ENCODE measurements around the gene ATP2B2.

The ATP2B2 gene

DNA sequence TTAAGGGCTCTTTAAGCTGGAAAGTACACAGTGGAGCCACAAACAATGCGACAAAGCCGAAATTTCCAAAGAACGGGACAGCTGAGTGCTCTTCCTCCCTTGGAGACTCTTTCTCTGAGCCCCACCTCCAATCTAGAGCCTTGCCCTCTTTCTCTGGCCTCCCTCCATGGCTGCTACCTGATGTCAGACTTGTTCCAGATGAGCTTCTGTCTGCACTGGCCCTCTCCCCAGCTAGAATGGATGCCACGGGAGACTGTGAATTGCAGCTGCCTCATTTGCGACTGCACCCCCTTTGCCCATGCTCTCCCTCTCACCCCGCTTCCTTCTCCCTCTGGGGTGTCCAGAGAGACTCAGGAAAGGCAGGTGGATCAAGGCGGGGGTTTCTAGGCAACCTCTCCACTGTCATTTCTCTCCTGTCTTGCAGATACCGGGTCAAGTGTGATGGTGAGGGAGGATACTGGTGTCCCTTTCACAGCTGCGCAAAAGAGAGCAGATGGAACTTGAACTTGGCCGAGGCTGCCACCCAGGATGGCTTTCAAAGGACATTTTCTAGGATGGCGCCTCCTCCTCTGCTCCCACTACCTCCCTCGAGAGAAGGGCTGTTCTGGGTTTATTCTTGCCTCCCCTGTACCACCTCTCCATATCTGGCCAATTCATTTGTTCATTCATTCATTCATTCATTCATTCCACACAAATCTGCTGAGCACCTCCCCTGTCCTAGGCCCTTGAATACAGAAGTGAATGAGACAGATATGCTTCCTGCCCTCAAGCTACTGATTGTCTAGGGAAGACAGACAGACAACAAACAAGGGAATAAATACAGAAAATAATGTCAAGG, 12.8 kb downstream of the ATP2B2 start:
- DNase-seq = no peak

DNA sequence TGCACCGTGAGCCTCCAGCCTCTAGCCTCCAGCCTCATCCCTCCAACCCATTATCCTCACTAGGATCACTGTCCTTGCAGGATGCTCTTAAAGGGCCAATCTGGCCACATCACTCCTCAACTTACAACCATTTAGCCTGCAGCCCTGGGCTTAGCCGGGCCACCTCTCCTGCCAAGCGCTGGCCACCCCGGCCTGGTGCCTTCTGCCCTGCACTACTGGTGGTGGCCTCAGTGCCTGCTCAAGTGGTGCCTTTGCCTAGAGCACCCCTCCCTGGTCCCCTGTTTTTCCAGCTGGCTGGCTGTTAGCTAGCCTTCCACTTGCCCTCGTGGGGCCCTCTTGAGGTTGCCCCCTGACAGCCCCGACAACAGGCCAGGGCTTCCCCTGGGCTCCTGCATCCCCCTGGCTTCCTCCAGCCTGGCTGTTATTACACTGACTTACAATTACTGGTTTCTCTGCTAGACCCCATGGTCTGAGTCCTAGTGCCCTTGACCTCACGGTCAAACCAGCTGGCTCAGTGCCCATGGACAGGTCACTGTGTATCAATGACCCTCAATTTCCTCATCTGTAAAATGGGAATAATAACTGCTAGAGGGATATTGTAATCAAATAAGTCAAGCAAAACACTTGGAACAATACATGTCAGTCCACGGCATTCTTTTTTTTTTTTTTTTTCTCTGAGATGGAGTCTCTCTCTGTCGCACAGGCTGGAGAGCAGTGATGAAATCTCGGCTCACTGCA, 15.5 kb downstream of the ATP2B2 start:
- DNase-seq = no peak

DNA sequence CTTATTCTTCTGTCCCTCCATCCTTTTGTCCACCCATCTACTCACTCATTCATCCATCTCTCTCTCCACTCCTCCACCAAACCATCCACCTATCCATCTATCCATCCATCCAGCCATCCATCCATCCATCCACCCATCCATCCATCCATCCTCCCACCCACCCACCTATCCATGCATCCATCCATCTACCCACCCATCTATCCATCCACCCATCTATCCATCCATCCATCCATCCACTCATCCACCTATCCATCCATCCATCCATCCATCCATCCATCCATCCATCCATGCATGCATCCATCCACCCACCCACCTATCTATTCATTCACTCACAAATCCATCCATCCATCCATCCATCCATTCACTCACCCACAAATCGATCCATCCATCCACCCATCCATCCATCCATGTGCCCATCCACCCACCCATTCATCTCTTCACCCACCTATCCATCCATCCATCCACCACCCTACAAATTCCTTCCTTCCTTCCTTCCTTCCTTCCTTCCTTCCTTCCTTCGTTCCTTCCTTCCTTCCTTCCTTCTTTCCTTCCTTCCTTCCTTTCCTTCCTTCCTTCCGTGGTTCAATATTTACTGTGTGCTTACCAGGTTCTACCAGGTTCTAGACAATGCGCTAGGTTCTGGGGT, 17.3 kb downstream of the ATP2B2 start:
- no peak for DNase-seq

DNA sequence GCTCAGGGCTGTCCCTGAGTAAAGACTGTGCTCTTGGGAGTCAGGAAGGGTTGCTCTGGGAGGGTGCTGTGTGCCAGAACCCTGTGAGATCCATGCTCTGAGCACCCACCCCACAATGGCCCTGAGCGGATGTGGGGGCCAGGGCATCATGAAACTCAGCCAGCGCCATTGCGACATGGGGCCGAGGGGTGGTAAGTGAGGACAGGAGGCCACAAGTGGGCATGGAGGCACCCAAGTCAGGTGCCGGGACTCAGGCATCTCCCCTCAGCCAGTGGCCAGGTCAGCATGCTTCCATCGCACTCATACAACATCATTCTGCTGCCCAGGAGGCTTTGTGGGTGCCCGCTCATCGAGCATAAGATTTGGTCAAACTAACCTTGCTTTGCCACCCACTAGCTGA, 19.6 kb downstream of the ATP2B2 start:
- DNase-seq = no peak

DNA sequence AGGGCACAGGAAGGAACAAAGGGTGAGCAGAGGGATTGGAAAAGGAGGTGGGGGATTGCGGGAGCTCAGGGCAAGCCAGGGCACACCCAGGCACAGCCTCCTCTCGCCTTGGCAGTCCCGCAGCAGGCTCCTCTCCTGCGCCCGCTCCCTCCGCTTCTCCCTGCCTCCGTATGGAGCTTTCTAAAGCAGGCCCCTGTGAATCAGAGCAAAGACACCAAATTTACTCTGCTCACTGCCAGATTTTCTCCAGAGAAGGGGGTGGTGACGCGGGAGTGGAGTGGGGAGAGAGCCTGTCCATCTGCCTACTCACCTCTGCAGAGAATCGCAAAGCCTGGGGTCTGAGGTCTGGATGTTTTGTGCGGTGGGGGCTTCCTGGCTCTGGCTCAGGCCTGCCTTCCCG, 20.0 kb downstream of the ATP2B2 start:
- no peak for DNase-seq

DNA sequence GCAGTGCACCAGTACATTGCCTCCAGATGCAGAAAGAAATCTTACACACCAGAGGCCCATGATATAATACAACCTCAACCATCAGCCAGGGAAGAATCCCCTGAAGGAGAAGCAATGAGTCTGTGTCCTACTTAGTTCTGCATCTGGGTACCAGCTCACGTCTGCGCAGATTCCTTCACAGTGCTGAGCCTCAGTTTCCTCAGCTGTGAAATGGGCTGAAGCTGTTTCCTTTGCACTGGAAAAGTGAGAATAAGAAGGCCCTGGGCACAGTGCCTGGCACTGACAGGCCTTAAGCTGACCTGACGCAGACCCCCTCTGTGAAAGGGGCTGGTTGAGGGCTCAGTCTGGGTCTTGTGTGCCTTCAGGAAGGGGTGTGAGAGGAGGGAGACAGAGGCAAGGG, 20.7 kb downstream of the ATP2B2 start:
- no peak for DNase-seq

DNA sequence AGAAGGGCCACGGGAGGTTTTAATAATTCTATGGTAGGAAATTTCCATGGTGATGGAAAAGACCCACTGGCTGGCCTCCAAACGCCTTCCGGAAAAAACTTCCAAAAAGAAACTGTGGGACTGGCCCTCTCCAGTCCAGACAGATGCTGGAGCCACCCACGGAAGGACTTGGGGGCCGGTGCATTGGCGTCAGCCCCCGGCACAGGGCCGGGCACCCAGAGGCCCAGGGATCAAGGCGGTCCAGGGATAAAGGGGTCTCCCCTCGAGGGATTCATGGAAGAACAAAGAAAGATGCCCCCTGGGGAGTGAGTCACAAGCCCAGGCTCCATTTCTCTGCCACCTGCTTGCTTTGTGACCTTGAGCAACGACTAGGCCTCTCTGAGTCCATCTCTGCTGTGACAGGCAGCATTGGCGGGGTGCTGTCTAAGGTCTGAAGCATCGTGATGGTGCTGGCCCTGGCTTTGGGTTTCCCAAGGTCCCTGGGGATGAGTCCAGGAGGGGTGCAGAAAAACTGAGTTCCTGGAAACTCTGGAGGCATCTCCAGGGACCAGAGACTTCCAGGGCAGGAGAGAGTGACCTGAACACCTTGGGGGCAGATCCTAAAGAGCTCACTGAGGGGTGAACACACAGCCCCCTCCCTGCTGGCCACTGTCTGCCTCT, 21.6 kb downstream of the ATP2B2 start:
- no peak for DNase-seq

DNA sequence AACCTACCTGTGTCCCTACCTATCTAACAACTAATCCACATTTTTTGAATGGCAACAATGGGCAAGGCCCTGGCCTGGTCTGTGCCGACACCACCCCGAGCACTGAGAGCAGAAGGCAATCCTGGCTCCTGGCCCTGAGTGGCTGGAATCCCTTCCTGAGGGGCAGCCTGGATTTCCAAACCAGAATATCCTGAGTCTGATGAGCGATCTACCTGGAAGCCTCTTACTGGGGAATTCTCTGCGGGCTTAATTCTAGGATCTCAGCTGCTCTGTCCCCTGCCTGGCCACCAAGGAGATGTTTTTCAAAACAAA, 22.1 kb downstream of the ATP2B2 start:
- DNase-seq = no peak

DNA sequence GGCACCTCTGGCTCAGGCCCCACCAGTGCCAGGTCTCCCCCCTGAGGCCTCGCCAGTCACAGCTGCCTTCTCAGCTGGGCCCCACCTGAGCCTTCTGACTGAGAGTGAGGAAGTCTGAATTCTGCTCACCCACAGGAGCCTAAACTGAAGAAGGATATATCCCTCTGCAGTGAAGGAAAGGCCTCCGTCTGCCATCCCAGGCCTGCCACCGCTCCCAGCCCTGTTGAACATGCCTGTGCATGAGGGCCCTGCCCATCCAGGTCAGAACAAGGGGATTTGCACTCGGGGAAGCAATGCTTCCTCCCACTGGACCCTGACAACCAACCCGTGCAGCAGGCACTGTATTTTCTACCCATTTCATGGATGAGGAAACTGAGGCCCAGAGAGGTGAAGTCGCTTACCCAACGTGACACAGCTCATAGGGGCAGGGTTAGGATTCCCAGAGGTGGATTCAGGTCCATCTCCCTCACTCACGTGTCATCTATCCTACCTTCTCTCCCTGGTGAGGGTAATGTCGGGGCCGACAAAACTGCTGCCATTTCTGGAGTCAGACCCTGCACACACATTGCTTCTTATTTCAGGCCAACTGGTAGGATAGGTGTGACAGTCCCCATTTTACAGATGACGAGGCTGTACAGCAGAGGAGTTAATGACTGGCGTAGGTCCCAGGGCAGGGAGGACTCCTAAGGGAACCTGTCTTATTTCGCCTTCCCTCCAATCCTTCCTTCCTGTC, 22.6 kb downstream of the ATP2B2 start:
- DNase-seq = no peak

DNA sequence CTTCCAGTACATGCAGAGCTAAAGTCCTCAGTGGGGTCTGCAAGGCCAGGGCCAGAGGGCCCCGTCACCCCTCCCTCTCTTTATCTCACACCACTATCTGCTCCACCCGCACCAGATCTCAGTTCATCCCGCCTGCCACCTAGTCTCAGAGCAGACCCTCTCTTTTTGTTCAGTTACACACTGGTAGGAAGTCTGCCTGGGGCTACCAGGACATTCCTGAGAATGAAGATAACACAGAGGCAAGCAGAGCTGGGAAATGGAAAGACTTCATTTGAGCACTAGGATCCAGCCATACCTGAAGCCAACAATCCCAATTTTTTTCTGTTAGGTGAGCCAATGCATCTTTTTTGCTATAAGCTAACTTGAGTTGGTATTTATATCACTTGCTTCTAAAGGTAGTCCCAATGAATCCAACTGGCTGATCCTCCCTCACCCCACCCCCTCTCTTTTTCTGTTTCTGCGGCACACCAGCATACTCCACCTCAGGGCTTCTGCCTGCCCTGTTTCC, 24.5 kb downstream of the ATP2B2 start:
- no peak for DNase-seq

DNA sequence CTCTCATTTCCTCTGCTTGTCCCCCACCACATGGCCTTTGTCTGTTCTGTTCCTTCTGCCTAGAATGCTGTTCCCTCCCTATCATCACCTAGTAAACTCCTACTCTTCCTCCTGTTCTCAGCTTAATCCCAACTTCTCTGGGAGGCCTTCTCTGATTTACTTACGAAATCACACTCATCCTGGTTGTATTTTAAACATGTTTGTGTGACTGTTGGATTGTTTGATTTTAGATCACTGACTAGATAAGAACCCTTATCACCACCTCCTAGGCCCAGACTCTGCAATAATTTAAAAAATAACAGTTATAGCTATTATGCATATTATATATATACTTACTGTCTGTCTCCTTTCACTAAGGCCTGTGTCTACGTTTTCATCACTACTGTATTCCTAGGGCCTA, 26.1 kb downstream of the ATP2B2 start:
- no peak for DNase-seq

DNA sequence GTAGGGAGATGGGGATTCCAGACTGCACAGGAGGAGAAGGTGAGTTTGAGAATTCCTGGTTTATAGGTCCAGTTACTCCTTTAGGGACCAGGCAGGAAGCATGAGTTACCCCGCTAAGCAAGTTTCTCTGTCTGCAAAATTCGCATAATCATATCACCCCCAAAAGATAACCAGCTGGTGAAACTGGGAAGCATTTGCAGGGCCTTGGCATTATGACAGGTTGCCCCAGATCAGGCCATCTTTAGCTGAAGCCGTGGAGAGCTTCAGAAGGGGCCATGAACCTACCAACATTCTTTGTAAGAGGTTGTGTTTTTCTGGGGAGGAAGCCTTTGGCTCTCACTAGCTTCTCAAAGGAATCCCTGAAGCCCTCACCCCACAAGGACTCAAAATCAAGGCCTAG, 29.4 kb downstream of the ATP2B2 start:
- DNase-seq = no peak

DNA sequence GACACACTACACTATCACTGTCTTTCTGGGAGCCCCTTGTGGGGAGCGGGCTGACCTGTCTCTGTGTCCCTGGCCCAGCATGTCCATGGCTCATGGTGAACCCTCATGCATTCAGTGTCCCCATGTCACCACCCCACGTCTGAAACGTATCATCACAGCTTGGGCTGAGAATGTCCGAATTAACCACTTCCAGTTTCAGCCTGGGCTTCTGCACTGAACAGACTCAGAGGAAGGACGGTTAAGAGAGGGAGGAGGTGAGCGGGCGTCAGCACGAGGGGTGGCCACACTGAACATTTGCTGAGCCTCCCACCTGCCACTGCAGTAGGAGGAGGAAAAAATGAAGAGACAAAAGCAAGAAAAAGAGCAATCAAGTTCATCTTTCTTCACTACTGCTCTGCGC, 30.5 kb downstream of the ATP2B2 start:
- no peak for DNase-seq

DNA sequence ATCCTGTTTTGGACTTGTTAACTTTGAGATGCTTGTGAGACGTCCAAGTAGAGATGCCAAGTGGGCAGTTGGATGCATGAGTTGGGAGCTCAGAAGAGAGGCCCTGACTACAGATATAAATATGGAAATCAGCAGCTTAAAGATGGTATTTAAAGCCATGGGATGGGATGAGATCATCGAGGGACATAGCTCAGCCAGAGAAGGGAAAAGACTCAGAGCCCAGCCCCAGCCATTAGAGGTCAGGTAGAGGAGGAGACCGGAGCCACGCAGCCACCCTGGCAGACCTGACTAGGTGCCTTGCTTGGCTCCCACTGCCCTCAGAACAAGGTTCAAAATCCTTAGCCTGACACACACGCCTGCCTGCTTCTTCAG, 31.1 kb downstream of the ATP2B2 start:
- DNase-seq = no peak

DNA sequence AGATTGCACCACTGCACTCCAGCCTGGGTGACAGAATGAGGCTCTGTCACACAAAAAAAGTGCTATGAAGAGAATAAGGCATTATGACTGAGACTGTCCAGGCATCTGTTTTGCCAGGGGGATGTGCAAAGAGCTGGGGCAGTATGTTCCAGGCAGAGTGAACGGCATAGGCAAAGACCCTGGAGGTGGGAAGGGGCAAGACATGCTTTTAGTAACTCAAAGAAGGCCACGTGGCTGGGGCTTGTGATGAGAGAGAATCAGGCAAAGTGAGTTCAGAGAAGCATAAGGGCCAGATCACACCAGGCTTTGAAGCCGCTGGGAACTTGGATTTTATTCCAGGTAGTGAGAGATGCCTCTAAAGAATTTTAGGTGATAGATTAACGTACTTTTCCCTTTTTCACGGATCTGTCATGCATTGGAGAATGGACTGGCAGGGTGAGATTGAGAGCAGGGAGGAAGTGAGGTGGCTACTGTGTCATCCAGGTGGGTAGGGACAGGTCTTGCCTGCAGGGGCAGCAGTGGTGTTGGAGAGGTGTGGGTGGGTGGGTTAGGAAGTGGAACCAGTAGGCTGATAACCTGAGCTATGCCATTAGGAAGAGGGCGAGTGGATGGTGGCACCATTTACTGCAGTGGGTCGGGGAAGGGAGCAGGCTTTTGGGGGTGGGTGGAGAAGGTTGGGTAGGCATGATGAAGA, 31.7 kb downstream of the ATP2B2 start:
- DNase-seq = no peak

DNA sequence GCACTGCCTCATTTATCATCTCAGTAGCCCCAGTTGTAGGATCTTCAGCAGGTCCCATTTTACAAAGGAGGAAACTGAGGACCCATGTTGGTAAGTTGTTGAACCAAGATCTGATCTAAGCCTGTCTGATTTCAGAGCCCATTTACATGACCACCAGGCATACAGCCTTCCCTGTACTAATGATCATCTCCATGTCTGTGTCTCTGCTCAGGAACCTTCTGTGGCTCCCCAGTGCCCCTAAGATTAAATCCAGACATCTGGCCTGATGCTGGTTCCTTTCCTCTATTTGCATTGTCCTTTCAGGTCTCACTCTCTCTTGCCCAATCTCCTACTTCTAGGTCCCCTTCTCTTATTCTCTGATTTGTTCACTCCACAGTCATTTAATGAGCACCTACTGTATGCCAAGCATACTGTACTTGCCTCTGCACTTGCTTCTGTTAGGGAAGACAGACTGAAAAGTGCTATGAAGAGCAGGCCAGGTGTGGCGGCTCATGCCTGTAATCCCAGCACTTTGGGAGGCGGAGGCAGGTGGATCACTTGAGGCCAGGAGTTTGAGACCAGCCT, 32.4 kb downstream of the ATP2B2 start:
- no peak for DNase-seq

DNA sequence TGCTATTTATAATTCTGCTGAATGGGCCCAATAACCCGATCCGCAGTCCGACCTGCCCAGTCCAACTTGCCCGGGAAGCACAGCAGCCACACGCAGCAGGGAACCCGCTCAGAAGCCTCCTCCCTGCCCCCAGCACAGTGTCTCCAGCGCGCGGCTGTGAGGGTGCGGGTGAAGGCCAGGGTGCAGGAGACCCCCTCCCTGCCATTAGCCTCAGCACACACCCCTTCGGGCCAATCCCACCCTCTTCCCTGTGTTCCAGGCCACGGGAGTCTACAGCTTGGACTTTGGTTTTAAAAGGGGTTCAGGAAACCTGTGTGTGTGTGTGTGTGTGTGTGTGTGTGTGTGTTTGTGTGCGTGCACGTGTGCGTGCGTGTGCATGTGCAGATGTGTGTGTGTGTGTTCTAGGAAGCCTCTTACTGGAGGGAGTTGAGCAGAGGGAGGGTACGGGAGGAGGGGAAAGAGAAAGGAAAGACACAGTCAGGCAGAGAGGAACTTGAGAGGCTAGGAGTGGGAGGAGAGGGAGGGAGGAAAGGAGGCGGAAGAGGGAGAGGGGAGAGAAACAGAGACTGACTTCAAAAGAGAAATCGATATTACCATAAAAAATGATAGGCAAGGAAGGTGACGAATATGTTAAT, 34.2 kb downstream of the ATP2B2 start:
- DNase-seq = no peak

DNA sequence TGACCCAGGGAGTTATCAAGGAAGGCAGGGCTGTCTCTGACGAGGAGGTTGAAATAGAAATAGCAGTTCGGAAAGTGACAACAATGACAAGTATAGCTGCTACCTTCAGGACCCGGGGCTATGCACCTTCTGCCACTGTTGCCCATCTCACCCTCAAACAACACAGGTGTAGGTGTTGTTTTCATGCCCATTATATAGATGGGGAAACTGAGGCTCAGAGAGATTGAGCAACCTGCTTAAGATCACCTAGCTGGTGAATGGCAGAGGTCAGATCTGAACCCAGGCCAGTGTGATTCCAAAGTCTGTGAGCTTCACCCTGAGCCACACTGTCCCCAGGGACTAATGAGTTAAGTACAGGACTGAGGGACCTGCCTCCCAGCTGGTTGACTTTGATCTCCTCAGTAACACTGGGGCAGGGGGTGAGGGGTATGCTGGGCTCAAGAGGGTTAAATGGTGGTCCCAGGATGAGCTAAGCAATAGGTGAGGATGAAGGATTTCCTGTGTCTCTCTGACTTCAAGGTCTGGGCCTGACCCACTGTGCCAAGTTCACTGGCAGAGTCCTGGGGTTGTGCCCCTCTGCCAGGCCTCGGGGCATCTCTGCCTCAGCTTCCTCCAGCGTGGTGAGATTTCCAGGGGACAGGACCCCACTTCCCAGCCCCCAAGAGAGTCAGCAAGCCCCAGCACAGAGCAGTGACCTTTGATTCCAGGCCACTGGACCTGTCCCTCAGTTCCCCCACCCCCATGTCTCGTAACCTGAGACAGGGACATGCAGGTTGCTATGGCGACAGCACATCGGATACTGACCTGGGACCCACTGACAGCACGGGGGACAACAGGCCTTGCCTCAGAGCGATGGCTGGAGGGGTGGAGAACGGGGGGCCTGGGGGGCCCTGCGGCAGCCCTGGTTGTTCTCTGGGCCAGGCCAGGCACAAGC, 35.0 kb downstream of the ATP2B2 start:
- no peak for DNase-seq

DNA sequence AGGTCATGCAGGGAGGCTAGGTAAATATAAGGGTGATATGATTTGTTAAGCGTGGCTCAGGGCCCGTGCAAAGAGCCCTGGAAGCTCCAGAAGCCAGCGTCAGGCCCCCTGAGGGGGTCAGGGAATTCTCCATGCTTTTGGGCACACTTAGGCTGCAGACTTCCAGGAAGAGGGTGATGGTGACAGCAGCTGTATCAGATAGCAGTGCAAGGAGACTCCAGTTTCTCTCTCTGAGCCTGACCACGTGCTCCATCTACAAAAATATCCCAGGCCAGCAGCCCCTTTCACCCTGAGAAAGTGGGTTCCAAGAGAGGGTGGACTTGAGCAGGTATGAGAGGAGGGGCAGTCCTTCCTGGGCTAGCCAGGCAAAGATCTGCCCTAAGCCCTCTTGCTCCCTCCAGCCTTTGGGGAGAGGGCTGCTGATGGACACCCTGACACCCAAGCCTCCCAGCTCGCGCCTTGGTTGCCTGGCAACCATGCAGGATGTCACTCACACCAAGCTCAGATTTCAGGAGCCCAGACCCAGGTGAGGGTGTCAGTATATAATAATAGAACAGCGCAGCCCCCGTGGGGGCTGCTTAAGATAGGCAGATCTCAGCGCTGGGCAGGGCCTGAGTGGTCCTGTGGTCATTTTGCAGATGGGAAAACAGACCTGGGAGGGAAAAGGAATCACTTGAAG, 35.8 kb downstream of the ATP2B2 start:
- DNase-seq = no peak
